ENCODE results near the gene LRRC4C. TPM values are rescaled to one million over a fixed set of nuclear protein-coding genes. Genes with fewer than 3 reads are reported as not detected.

The LRRC4C gene
- total and polyA plus RNA-seq, 10 of the 15 experiments (the other 5 are each of a cell fraction or from before 2014, with no cell fraction given), result 1.5 TPM; not detected in 9

DNA sequence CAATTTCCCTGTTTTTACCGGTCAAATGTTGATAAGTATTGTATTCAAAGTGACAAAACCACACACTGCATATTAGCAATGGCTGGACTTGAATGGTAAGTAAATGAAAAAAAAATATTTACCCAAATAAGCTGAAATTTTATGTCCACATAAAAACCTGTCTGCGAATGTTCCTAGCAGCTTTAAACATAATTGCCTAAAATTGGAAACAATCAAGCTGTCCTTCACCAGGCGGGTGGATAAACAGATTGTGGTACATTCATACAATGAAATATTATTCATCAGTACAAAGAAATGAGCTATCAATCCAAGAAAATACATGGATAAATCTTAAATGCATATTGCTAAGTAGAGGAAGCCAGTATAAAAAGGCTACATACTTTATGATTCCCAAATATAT is 1067.8 kb downstream of the LRRC4C start:
- SMC1A ChIA-PET (ENCODE audit: uncharacterized antibody, unreplicated experiment), result no interaction called here
- FAIRE-seq, result no peak
- no peak for TF ChIP-seq HDGF (IDR thresholded peaks at IDR 0.05)
- no peak for TF ChIP-seq CBFB (IDR thresholded peaks at IDR 0.05; ENCODE audit: low read depth)
- TF ChIP-seq RB1 (IDR thresholded peaks at IDR 0.05; ENCODE audit: borderline replicate concordance), result no peak
- TF ChIP-seq SIN3A (IDR thresholded peaks at IDR 0.05; ENCODE audit: low read depth, low read length), result no peak
- TF ChIP-seq, protein P1, sequence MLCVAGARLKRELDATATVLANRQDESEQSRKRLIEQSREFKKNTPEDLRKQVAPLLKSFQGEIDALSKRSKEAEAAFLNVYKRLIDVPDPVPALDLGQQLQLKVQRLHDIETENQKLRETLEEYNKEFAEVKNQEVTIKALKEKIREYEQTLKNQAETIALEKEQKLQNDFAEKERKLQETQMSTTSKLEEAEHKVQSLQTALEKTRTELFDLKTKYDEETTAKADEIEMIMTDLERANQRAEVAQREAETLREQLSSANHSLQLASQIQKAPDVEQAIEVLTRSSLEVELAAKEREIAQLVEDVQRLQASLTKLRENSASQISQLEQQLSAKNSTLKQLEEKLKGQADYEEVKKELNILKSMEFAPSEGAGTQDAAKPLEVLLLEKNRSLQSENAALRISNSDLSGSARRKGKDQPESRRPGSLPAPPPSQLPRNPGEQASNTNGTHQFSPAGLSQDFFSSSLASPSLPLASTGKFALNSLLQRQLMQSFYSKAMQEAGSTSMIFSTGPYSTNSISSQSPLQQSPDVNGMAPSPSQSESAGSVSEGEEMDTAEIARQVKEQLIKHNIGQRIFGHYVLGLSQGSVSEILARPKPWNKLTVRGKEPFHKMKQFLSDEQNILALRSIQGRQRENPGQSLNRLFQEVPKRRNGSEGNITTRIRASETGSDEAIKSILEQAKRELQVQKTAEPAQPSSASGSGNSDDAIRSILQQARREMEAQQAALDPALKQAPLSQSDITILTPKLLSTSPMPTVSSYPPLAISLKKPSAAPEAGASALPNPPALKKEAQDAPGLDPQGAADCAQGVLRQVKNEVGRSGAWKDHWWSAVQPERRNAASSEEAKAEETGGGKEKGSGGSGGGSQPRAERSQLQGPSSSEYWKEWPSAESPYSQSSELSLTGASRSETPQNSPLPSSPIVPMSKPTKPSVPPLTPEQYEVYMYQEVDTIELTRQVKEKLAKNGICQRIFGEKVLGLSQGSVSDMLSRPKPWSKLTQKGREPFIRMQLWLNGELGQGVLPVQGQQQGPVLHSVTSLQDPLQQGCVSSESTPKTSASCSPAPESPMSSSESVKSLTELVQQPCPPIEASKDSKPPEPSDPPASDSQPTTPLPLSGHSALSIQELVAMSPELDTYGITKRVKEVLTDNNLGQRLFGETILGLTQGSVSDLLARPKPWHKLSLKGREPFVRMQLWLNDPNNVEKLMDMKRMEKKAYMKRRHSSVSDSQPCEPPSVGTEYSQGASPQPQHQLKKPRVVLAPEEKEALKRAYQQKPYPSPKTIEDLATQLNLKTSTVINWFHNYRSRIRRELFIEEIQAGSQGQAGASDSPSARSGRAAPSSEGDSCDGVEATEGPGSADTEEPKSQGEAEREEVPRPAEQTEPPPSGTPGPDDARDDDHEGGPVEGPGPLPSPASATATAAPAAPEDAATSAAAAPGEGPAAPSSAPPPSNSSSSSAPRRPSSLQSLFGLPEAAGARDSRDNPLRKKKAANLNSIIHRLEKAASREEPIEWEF (IDR thresholded peaks at IDR 0.05; ENCODE audit: insufficient replicate concordance, low read depth, low read length), result no peak
- TF ChIP-seq, protein P2, sequence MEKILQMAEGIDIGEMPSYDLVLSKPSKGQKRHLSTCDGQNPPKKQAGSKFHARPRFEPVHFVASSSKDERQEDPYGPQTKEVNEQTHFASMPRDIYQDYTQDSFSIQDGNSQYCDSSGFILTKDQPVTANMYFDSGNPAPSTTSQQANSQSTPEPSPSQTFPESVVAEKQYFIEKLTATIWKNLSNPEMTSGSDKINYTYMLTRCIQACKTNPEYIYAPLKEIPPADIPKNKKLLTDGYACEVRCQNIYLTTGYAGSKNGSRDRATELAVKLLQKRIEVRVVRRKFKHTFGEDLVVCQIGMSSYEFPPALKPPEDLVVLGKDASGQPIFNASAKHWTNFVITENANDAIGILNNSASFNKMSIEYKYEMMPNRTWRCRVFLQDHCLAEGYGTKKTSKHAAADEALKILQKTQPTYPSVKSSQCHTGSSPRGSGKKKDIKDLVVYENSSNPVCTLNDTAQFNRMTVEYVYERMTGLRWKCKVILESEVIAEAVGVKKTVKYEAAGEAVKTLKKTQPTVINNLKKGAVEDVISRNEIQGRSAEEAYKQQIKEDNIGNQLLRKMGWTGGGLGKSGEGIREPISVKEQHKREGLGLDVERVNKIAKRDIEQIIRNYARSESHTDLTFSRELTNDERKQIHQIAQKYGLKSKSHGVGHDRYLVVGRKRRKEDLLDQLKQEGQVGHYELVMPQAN (conservative IDR thresholded peaks at IDR 0.05), result no peak
- TF ChIP-seq, protein P3, sequence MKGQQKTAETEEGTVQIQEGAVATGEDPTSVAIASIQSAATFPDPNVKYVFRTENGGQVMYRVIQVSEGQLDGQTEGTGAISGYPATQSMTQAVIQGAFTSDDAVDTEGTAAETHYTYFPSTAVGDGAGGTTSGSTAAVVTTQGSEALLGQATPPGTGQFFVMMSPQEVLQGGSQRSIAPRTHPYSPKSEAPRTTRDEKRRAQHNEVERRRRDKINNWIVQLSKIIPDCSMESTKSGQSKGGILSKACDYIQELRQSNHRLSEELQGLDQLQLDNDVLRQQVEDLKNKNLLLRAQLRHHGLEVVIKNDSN (IDR thresholded peaks at IDR 0.05; ENCODE audit: borderline replicate concordance, extremely low read length, insufficient read depth, low read depth, low read length), result no peak
- TF ChIP-seq, protein P4, sequence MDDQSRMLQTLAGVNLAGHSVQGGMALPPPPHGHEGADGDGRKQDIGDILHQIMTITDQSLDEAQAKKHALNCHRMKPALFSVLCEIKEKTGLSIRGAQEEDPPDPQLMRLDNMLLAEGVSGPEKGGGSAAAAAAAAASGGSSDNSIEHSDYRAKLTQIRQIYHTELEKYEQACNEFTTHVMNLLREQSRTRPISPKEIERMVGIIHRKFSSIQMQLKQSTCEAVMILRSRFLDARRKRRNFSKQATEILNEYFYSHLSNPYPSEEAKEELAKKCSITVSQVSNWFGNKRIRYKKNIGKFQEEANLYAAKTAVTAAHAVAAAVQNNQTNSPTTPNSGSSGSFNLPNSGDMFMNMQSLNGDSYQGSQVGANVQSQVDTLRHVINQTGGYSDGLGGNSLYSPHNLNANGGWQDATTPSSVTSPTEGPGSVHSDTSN (IDR thresholded peaks at IDR 0.05; ENCODE audit: insufficient replicate concordance, low read depth, low read length), result no peak
- TF ChIP-seq, protein P5, sequence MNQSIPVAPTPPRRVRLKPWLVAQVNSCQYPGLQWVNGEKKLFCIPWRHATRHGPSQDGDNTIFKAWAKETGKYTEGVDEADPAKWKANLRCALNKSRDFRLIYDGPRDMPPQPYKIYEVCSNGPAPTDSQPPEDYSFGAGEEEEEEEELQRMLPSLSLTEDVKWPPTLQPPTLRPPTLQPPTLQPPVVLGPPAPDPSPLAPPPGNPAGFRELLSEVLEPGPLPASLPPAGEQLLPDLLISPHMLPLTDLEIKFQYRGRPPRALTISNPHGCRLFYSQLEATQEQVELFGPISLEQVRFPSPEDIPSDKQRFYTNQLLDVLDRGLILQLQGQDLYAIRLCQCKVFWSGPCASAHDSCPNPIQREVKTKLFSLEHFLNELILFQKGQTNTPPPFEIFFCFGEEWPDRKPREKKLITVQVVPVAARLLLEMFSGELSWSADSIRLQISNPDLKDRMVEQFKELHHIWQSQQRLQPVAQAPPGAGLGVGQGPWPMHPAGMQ (IDR thresholded peaks at IDR 0.05; ENCODE audit: borderline replicate concordance), result no peak

More for the DNA sequence above, 1067.8 kb downstream of the LRRC4C start:
- 18% methylated on average over 3 of the region's 3 CpGs for WGBS (ENCODE audit: insufficient coverage, insufficient replicate concordance, low lambda C conversion rate, missing lambda C conversion rate)
- POLR2A ChIA-PET, result no interaction called here
- ATAC-seq (no peak), DNase-seq (ENCODE audit: low read depth, low spot score) (no peak)
- no peaks in the 10 kb centered on the region for H3K27me3 ChIP-seq (replicated peaks in 1 of 2; ENCODE audit: control insufficient read depth in 2 of 2, insufficient read depth in 2 of 2, low read length in 1 of 2)
- RAD21 ChIA-PET (ENCODE audit: unreplicated experiment), result no interaction called here
- no peaks in the 10 kb centered on the region for H4K20me1 ChIP-seq (ENCODE audit: control insufficient read depth, insufficient read depth)
- no peak overlapping the region for H3K27ac ChIP-seq (ENCODE audit: control insufficient read depth, insufficient read depth)
- no peaks in the 10 kb centered on the region for H3K79me2 ChIP-seq (ENCODE audit: control insufficient read depth, insufficient read depth, low read length)
- H2AFZ ChIP-seq (ENCODE audit: control insufficient read depth, low read depth, low read length), result no peak overlapping the region
- H3K4me3 ChIP-seq, result no peak overlapping the region
- CTCF ChIA-PET, result no interaction called here
- no peak overlapping the region for H3K9ac ChIP-seq (ENCODE audit: control insufficient read depth, insufficient read depth, low read length)
- BruUV-seq (replicated peaks), result no TSS peak
- intact Hi-C loops (cut with micrococcal nuclease; ENCODE audit: unreplicated experiment), result no loop called here
- in situ Hi-C loops (cut with MboI), result no loop called here
- no peak overlapping the region for H3K4me2 ChIP-seq (ENCODE audit: control insufficient read depth, insufficient read depth)
- H3K4me1 ChIP-seq (ENCODE audit: control insufficient read depth, insufficient read depth, low read length), result no peaks in the 10 kb centered on the region
- H3K9me3 ChIP-seq (replicated peaks; ENCODE audit: control insufficient read depth, insufficient read depth, low read length), result no peaks in the 10 kb centered on the region
- H3K36me3 ChIP-seq (ENCODE audit: control insufficient read depth in 2 of 2, insufficient read depth in 2 of 2, low read length in 1 of 2), result no peaks in the 10 kb centered on the region
